Rectal smooth muscle tissue (tissue), 1 donor: ENCODE results near the gene RELL1.

ENCODE experiments used
- H3K27ac ChIP-seq: one replicate; pipeline ENCODE4 v1.7.0; 2013; ENCODE audit warnings: low read depth, low read length, inconsistent platforms
- H3K27me3 ChIP-seq: one replicate; pipeline ENCODE4 v1.7.0; 2013; ENCODE audit warnings: low read length; ENCODE audit not compliant: control insufficient read depth, insufficient read depth
- H3K36me3 ChIP-seq: one replicate; pipeline ENCODE4 v1.7.0; 2013; ENCODE audit warnings: low read length; ENCODE audit not compliant: control insufficient read depth, insufficient read depth
- H3K4me1 ChIP-seq: one replicate; pipeline ENCODE4 v1.7.0; 2013; ENCODE audit warnings: low read length; ENCODE audit not compliant: control insufficient read depth, insufficient read depth
- H3K4me3 ChIP-seq: one replicate; pipeline ENCODE4 v1.7.0; 2013; ENCODE audit warnings: low read length
- H3K9ac ChIP-seq: one replicate; pipeline ENCODE4 v1.7.0; 2013; ENCODE audit warnings: low read length

The RELL1 gene

GRCh38 chr4:37561196-37561802 lies 124.9 kb downstream of the RELL1 start:
- Histone ChIP-seq H3K27me3 (no peaks in the 10 kb centered on the region), H3K4me1 (no peaks in the 10 kb centered on the region), H3K9ac (no peak overlapping the region), H3K27ac (no peak overlapping the region), H3K4me3 (no peak overlapping the region), H3K36me3 (no peaks in the 10 kb centered on the region)
